Heart left ventricle (tissue), 13 donors: ENCODE results near the gene SLC25A18.

Source experiments
- CTCF ChIP-seq, 12 donors: fragments of 200-600 bp; sonication (generic) in 4 of 12; IDR thresholded peaks; one replicate each; pipeline versions ENCODE4 v1.5.0 to v1.8.0; 2018 to 2022; ENCODE audit warnings: antibody characterized with exemption in 12 of 12, mild to moderate bottlenecking in 5 of 12
- POLR2A ChIP-seq, 2 donors: fragments of 450-650 bp; IDR thresholded peaks; one replicate each; pipeline ENCODE4 v1.6.1; 2017; ENCODE audit warnings: antibody characterized with exemption in 2 of 2, mild to moderate bottlenecking in 2 of 2, moderate library complexity in 2 of 2
- donor health status: ischemic (EF 13 %, LVEDD 7.1; RV severe dilation, severe dysfunction).
- donor health status: DM: no; HTN: yes; CAD: no.
- donor health status: DM: no; HTN: no; CAD: no.
- donor health status: ischemic (EF 25% LVEDD 6.9; RV normal size, moderate dysfunction).
- donor health status: ischemic (EF 25% LVEDD 5.7; RV mildly dilated, moderate dysfunction).
- donor health status: ischemic (EF 35%, LVEDD 5.7; RV mildly dilated, moderate dysfunction).
- donor health status: nonischemic (EF 11% LVEDD 7.7; RV severe dilation, severe dysfunction).
- donor health status: DM: yes; HTN: yes; CAD: no.
- donor health status: PGD.
- donor health status: ischemic (EF 29% LVEDD 5.4; RV normal size, mild dysfunction).
- donor health status: nonischemic (EF 23%, LVEDD 6.1; RV moderate dilation, normal function).

GRCh38 chr22:17554814-17555213 lies 8.5 kb upstream of the SLC25A18 start:
- TF ChIP-seq POLR2A (IDR thresholded peaks at IDR 0.05) (no peak), CTCF (IDR thresholded peaks at IDR 0.05) (no peak)
